ENCODE results near the gene FCHSD2.
"Not testable (repeated sequence)": the region's sequence is repeated elsewhere in the genome, so short reads cannot be mapped to it uniquely, and the experiment has no call there.

FCHSD2 gene

GRCh38 chr11:73029403-73029802, 112.7 kb downstream of the FCHSD2 start:
- Histone ChIP-seq H3K36me3 (ENCODE audit: control insufficient read depth, insufficient read depth, low read length) (no peaks in the 10 kb centered on the region), H3K4me3 (ENCODE audit: low read depth, low read length) (no peak overlapping the region), H3K9ac (ENCODE audit: low read depth, low read length) (no peak overlapping the region), H3K4me1 (ENCODE audit: control insufficient read depth, insufficient read depth, low read length) (peaks cover 5% of the 10 kb centered on the region), H3K9me3 (ENCODE audit: control insufficient read depth, insufficient read depth, low read length) (peaks cover 6% of the 10 kb centered on the region), H3K27me3 (ENCODE audit: control insufficient read depth, insufficient read depth, low read length) (no peaks in the 10 kb centered on the region)

GRCh38 chr11:73028611-73029010, 113.5 kb downstream of the FCHSD2 start:
- Histone ChIP-seq H3K27me3 (ENCODE audit: control insufficient read depth, insufficient read depth, low read length) (no peaks in the 10 kb centered on the region), H3K9me3 (ENCODE audit: control insufficient read depth, insufficient read depth, low read length) (peaks cover 6% of the 10 kb centered on the region), H3K36me3 (ENCODE audit: control insufficient read depth, insufficient read depth, low read length) (no peaks in the 10 kb centered on the region), H3K9ac (ENCODE audit: low read depth, low read length) (no peak overlapping the region), H3K4me3 (ENCODE audit: low read depth, low read length) (no peak overlapping the region), H3K4me1 (ENCODE audit: control insufficient read depth, insufficient read depth, low read length) (peaks cover 5% of the 10 kb centered on the region)

- H3K9ac ChIP-seq (ENCODE audit: low read depth, low read length); H3K4me3 ChIP-seq (ENCODE audit: low read depth, low read length); H3K4me1 ChIP-seq (ENCODE audit: control insufficient read depth, insufficient read depth, low read length); H3K9me3 ChIP-seq (ENCODE audit: control insufficient read depth, insufficient read depth, low read length); H3K27me3 ChIP-seq (ENCODE audit: control insufficient read depth, insufficient read depth, low read length); H3K36me3 ChIP-seq (ENCODE audit: control insufficient read depth, insufficient read depth, low read length): not testable (repeated sequence)
Observed at GRCh38 chr11:73027840-73028239, 114.3 kb downstream of the FCHSD2 start.

GRCh38 chr11:73024639-73025038, 117.5 kb downstream of the FCHSD2 start:
- H3K36me3 ChIP-seq (ENCODE audit: control insufficient read depth, insufficient read depth, low read length): no peaks in the 10 kb centered on the region
- H3K9ac ChIP-seq (ENCODE audit: low read depth, low read length): no peak overlapping the region
- H3K4me1 ChIP-seq (ENCODE audit: control insufficient read depth, insufficient read depth, low read length): no peaks in the 10 kb centered on the region
- no peaks in the 10 kb centered on the region for H3K27me3 ChIP-seq (ENCODE audit: control insufficient read depth, insufficient read depth, low read length)
- no peak overlapping the region for H3K4me3 ChIP-seq (ENCODE audit: low read depth, low read length)
- peaks cover 6% of the 10 kb centered on the region for H3K9me3 ChIP-seq (ENCODE audit: control insufficient read depth, insufficient read depth, low read length)

GRCh38 chr11:73019996-73020395, 122.1 kb downstream of the FCHSD2 start:
- Histone ChIP-seq H3K4me3 (ENCODE audit: low read depth, low read length) (no peak overlapping the region), H3K27me3 (ENCODE audit: control insufficient read depth, insufficient read depth, low read length) (no peaks in the 10 kb centered on the region), H3K36me3 (ENCODE audit: control insufficient read depth, insufficient read depth, low read length) (no peaks in the 10 kb centered on the region), H3K4me1 (ENCODE audit: control insufficient read depth, insufficient read depth, low read length) (no peaks in the 10 kb centered on the region), H3K9me3 (ENCODE audit: control insufficient read depth, insufficient read depth, low read length) (no peaks in the 10 kb centered on the region), H3K9ac (ENCODE audit: low read depth, low read length) (no peak overlapping the region)

GRCh38 chr11:73019449-73019848, 122.7 kb downstream of the FCHSD2 start:
- no peaks in the 10 kb centered on the region for H3K9me3 ChIP-seq (ENCODE audit: control insufficient read depth, insufficient read depth, low read length)
- no peak overlapping the region for H3K9ac ChIP-seq (ENCODE audit: low read depth, low read length)
- H3K27me3 ChIP-seq (ENCODE audit: control insufficient read depth, insufficient read depth, low read length): no peaks in the 10 kb centered on the region
- H3K36me3 ChIP-seq (ENCODE audit: control insufficient read depth, insufficient read depth, low read length): no peaks in the 10 kb centered on the region
- no peaks in the 10 kb centered on the region for H3K4me1 ChIP-seq (ENCODE audit: control insufficient read depth, insufficient read depth, low read length)
- no peak overlapping the region for H3K4me3 ChIP-seq (ENCODE audit: low read depth, low read length)

GRCh38 chr11:73018856-73019255, 123.3 kb downstream of the FCHSD2 start:
- Histone ChIP-seq H3K27me3 (ENCODE audit: control insufficient read depth, insufficient read depth, low read length) (no peaks in the 10 kb centered on the region), H3K4me3 (ENCODE audit: low read depth, low read length) (no peak overlapping the region), H3K4me1 (ENCODE audit: control insufficient read depth, insufficient read depth, low read length) (peaks cover under 1% of the 10 kb centered on the region), H3K9me3 (ENCODE audit: control insufficient read depth, insufficient read depth, low read length) (no peaks in the 10 kb centered on the region), H3K36me3 (ENCODE audit: control insufficient read depth, insufficient read depth, low read length) (no peaks in the 10 kb centered on the region), H3K9ac (ENCODE audit: low read depth, low read length) (no peak overlapping the region)

- Histone ChIP-seq H3K4me3 (ENCODE audit: low read depth, low read length) (no peak overlapping the region), H3K9ac (ENCODE audit: low read depth, low read length) (no peak overlapping the region), H3K36me3 (ENCODE audit: control insufficient read depth, insufficient read depth, low read length) (no peaks in the 10 kb centered on the region), H3K4me1 (ENCODE audit: control insufficient read depth, insufficient read depth, low read length) (peaks cover 13% of the 10 kb centered on the region), H3K27me3 (ENCODE audit: control insufficient read depth, insufficient read depth, low read length) (no peaks in the 10 kb centered on the region), H3K9me3 (ENCODE audit: control insufficient read depth, insufficient read depth, low read length) (no peaks in the 10 kb centered on the region)
Observed at GRCh38 chr11:73017024-73017751, 124.9 kb downstream of the FCHSD2 start.

GRCh38 chr11:73013021-73013420, 129.1 kb downstream of the FCHSD2 start:
- Histone ChIP-seq H3K27me3 (ENCODE audit: control insufficient read depth, insufficient read depth, low read length) (no peaks in the 10 kb centered on the region), H3K4me3 (ENCODE audit: low read depth, low read length) (no peak overlapping the region), H3K4me1 (ENCODE audit: control insufficient read depth, insufficient read depth, low read length) (peaks cover 19% of the 10 kb centered on the region), H3K9me3 (ENCODE audit: control insufficient read depth, insufficient read depth, low read length) (no peaks in the 10 kb centered on the region), H3K9ac (ENCODE audit: low read depth, low read length) (no peak overlapping the region), H3K36me3 (ENCODE audit: control insufficient read depth, insufficient read depth, low read length) (no peaks in the 10 kb centered on the region)

- Histone ChIP-seq H3K4me3 (ENCODE audit: low read depth, low read length) (no peak overlapping the region), H3K4me1 (ENCODE audit: control insufficient read depth, insufficient read depth, low read length) (peaks cover 19% of the 10 kb centered on the region)
Observed at GRCh38 chr11:73012121-73012863, 129.8 kb downstream of the FCHSD2 start.

GRCh38 chr11:73011126-73011817, 130.8 kb downstream of the FCHSD2 start:
- no peaks in the 10 kb centered on the region for H3K27me3 ChIP-seq (ENCODE audit: control insufficient read depth, insufficient read depth, low read length)
- H3K4me1 ChIP-seq (ENCODE audit: control insufficient read depth, insufficient read depth, low read length): peaks cover 19% of the 10 kb centered on the region
- no peaks in the 10 kb centered on the region for H3K36me3 ChIP-seq (ENCODE audit: control insufficient read depth, insufficient read depth, low read length)
- H3K4me3 ChIP-seq (ENCODE audit: low read depth, low read length): no peak overlapping the region
- no peak overlapping the region for H3K9ac ChIP-seq (ENCODE audit: low read depth, low read length)
- H3K9me3 ChIP-seq (ENCODE audit: control insufficient read depth, insufficient read depth, low read length): no peaks in the 10 kb centered on the region

More at GRCh38 chr11:73012121-73012863, 129.8 kb downstream of the FCHSD2 start:
- no peaks in the 10 kb centered on the region for H3K27me3 ChIP-seq (ENCODE audit: control insufficient read depth, insufficient read depth, low read length)
- no peak overlapping the region for H3K9ac ChIP-seq (ENCODE audit: low read depth, low read length)
- H3K9me3 ChIP-seq (ENCODE audit: control insufficient read depth, insufficient read depth, low read length): no peaks in the 10 kb centered on the region
- no peaks in the 10 kb centered on the region for H3K36me3 ChIP-seq (ENCODE audit: control insufficient read depth, insufficient read depth, low read length)
